Kidney epithelial cell (primary cell): Measurements from ENCODE around the gene ZNF827. TPM values are rescaled to one million over a fixed set of nuclear protein-coding genes. Genes with fewer than 3 reads are reported as not detected.
"Not testable (repeated sequence)": the region's sequence is repeated elsewhere in the genome, so short reads cannot be mapped to it uniquely, and the experiment has no call there.

Source experiments
- DNase-seq: peaks from one replicate; pipeline ENCODE4 v3.0.0-alpha.2; 2010; ENCODE audit warnings: low read depth
- H3K27me3 ChIP-seq: 2 replicates; pipeline ENCODE4 v1.6.0; 2011; ENCODE audit warnings: low read length; ENCODE audit not compliant: control insufficient read depth, insufficient read depth
- H3K36me3 ChIP-seq: 2 replicates; pipeline ENCODE4 v1.5.1; 2011; ENCODE audit warnings: low read length; ENCODE audit not compliant: control insufficient read depth, insufficient read depth
- H3K4me3 ChIP-seq: 2 replicates; pipeline ENCODE4 v1.5.1; 2011; ENCODE audit warnings: low read depth, mild to moderate bottlenecking, control low read depth, low read length
- CTCF ChIP-seq: IDR thresholded peaks from 2 replicates; pipeline ENCODE4 v1.5.1; 2011; ENCODE audit warnings: mild to moderate bottlenecking, moderate library complexity, low read length, control low read depth, inconsistent platforms; ENCODE audit not compliant: insufficient read depth, poor library complexity, severe bottlenecking
- total RNA-seq: library from RNA; depleted of rRNA; stranded (reverse); fragments of >200 nt; gene quantifications from 2 replicates; pipeline ENCODE4 v1.2.3, GENCODE V29; 2015

ZNF827 gene
- total RNA-seq, 1 donor from 2014 or later, result 14.0 TPM

GRCh38 chr4:145843148-145843547 lies 95.5 kb downstream of the ZNF827 start:
- H3K27me3 ChIP-seq, result no peaks in the 10 kb centered on the region
- TF ChIP-seq CTCF, result no peak
- H3K36me3 ChIP-seq, result peaks cover 1% of the 10 kb centered on the region
- DNase-seq, result no peak
- no peak overlapping the region for H3K4me3 ChIP-seq

GRCh38 chr4:145842224-145842887 lies 96.3 kb downstream of the ZNF827 start:
- no peak for TF ChIP-seq CTCF
- DNase-seq, result no peak
- H3K36me3 ChIP-seq, result peaks cover 1% of the 10 kb centered on the region
- H3K27me3 ChIP-seq, result no peaks in the 10 kb centered on the region
- no peak overlapping the region for H3K4me3 ChIP-seq

DNA sequence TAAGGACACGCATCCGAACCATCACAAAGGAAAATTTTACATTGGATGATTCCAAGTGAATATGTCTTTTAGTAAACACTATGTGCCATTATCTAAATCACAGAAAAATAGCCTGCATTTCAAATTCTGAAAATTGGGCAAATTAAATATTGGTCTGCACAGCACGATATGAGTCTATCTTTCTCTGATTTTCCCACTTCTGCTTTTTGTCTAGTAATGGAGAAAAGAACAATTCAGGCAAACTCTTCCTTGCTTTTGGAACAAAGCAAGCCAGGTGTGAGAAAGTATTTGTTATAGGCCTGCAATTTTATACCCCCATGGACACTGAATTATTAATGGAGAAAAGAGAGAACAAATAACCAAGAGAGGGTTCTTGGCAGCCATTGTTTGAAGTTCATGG lies 97.8 kb downstream of the ZNF827 start:
- Histone ChIP-seq H3K36me3 (peaks cover 1% of the 10 kb centered on the region), H3K4me3 (no peak overlapping the region), H3K27me3 (no peaks in the 10 kb centered on the region)
- no peak for DNase-seq
- no peak for TF ChIP-seq CTCF

DNA sequence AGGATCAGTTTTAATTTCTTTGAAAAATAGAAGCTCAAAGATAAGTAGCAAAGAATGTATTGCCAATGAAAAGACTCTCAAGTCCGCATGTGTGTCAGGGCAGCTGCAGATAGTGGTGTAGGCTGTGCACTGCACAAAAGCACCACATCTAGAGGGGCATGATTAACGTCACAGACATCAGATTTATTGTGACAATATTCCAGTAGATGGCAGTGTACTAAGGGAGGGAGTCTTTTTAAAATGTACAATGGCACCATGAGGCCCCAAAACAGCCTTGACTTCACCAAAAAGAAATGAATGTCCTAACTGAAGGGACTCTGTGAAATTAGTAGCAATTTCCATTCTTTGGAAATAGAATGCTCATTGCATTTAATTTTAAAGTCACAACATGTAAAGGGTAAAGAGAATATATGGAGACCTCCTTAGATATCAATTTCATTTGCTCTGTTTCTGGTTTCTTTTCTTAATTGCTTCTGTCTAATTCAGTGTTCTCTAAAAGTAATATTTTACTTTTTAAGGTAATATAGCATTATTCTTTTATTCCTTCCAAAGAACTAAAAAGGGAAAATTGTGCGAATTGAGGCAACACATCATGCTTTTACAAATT lies 98.4 kb downstream of the ZNF827 start:
- H3K27me3 ChIP-seq, result no peaks in the 10 kb centered on the region
- TF ChIP-seq CTCF, result peak; percentile 43
- no peak for DNase-seq
- H3K36me3 ChIP-seq, result peaks cover 1% of the 10 kb centered on the region
- H3K4me3 ChIP-seq, result no peak overlapping the region

DNA sequence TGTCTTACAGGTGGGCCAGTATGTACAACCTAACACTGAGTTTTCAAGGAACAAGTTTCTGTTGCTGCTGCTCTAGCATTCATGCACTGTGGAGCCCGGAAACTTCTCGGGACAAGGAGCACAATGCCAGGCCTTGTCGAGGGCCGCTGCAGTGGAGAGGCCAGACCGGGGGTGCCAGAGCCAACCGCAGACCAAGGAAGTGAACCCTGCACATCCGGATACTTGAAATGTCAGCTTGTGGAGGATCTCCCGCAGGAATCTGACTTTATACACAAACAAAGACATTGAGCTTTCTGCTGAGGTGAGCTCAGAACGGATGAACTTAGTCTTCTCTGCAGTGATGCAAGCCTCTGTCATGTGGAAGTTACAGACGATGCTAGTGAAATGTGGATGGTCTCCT lies 99.5 kb downstream of the ZNF827 start:
- H3K4me3 ChIP-seq, result no peak overlapping the region
- TF ChIP-seq CTCF, result no peak
- no peaks in the 10 kb centered on the region for H3K27me3 ChIP-seq
- peaks cover 1% of the 10 kb centered on the region for H3K36me3 ChIP-seq
- DNase-seq, result no peak

DNA sequence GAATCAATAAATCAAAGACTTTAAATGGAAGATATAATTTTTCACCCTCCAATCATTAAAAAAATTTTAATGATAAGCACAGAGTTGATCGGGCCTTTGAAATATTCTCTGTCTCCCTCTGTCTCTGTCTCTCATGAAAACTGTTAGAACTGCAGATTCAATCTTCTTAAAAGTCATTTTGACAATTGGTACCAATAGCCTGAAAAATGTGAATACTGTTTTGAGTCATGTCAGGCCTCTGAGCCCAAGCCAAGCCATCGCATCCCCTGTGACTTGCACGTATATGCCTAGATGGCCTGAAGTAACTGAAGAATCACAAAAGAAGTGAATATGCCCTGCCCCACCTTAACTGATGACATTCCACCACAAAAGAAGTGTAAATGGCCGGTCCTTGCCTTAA lies 106.2 kb downstream of the ZNF827 start:
- DNase-seq, H3K4me3 ChIP-seq, H3K27me3 ChIP-seq, H3K36me3 ChIP-seq: not testable (repeated sequence)
